Measurements from ENCODE around the gene UBQLN1.

The UBQLN1 gene

GRCh38 chr9:83698976-83699585, 8.7 kb downstream of the UBQLN1 start:
- CTCF ChIA-PET = no interaction called here
- no peak for DNase-seq (ENCODE audit: low spot score)
- POLR2A ChIA-PET (ENCODE audit: low non-redundant PET) = interaction anchor here (0.6 kb wide), 1 partner anchor 12 kb away, joined by 3 read pairs; no protein-coding TSS in a partner anchor
- no peak overlapping the region for H3K27ac ChIP-seq
- TF ChIP-seq CTCF (conservative IDR thresholded peaks at IDR 0.05; ENCODE audit: low read depth) = no peak

- H3K27ac ChIP-seq = no peak overlapping the region
- ChIA-PET POLR2A (ENCODE audit: low non-redundant PET) (interaction anchor here (0.6 kb wide), 1 partner anchor 13 kb away, joined by 3 read pairs; no protein-coding TSS in a partner anchor), CTCF (no interaction called here)
- no peak for DNase-seq (ENCODE audit: low spot score)
- TF ChIP-seq CTCF (conservative IDR thresholded peaks at IDR 0.05; ENCODE audit: low read depth) = no peak
Measured at GRCh38 chr9:83691492-83691891, 16.3 kb downstream of the UBQLN1 start.

GRCh38 chr9:83688921-83689320, 18.8 kb downstream of the UBQLN1 start:
- H3K27ac ChIP-seq = no peak overlapping the region
- POLR2A ChIA-PET (ENCODE audit: low non-redundant PET) = interaction anchor here (1.1 kb wide), 1 partner anchor 10 kb away, joined by 3 read pairs; no protein-coding TSS in a partner anchor
- CTCF ChIA-PET = interaction anchor here (0.6 to 0.9 kb wide), 3 partner anchors 19 to 490 kb away, joined by 3 to 7 read pairs (median 3); no protein-coding TSS in a partner anchor
- no peak for DNase-seq (ENCODE audit: low spot score)
- TF ChIP-seq CTCF (conservative IDR thresholded peaks at IDR 0.05; ENCODE audit: low read depth) = no peak

- no peak overlapping the region for H3K27ac ChIP-seq
- ChIA-PET CTCF (interaction anchor here (0.7 kb wide), 2 partner anchors 13 to 462 kb away, joined by 3 read pairs; no protein-coding TSS in a partner anchor), POLR2A (ENCODE audit: low non-redundant PET) (no interaction called here)
- DNase-seq (ENCODE audit: low spot score) = no peak
- TF ChIP-seq CTCF (conservative IDR thresholded peaks at IDR 0.05; ENCODE audit: low read depth) = no peak
Measured at GRCh38 chr9:83681490-83681889, 26.3 kb downstream of the UBQLN1 start.

- CTCF ChIA-PET = no interaction called here
- POLR2A ChIA-PET (ENCODE audit: low non-redundant PET) = no interaction called here
- TF ChIP-seq CTCF (conservative IDR thresholded peaks at IDR 0.05; ENCODE audit: low read depth) = no peak
- DNase-seq (ENCODE audit: low spot score) = no peak
- no peak overlapping the region for H3K27ac ChIP-seq
Measured at GRCh38 chr9:83680233-83680632, 27.5 kb downstream of the UBQLN1 start.

- POLR2A ChIA-PET (ENCODE audit: low non-redundant PET) = no interaction called here
- CTCF ChIA-PET = interaction anchor here (0.6 to 0.7 kb wide), 2 partner anchors 15 to 395 kb away, joined by 5 to 6 read pairs; no protein-coding TSS in a partner anchor
Measured at GRCh38 chr9:83677596-83677995, 30.2 kb downstream of the UBQLN1 start.

More at GRCh38 chr9:83677596-83677995, 30.2 kb downstream of the UBQLN1 start:
- no peak overlapping the region for H3K27ac ChIP-seq
- no peak for TF ChIP-seq CTCF (conservative IDR thresholded peaks at IDR 0.05; ENCODE audit: low read depth)
- no peak for DNase-seq (ENCODE audit: low spot score)

All from RWPE1 (cell line).